HepG2 (cell line): ENCODE data around the gene EPHX1. TPM values are rescaled to one million over a fixed set of nuclear protein-coding genes. Genes with fewer than 3 reads are reported as not detected.

Experiments
- ATF1 ChIP-seq: IDR thresholded peaks from 2 replicates; pipeline ENCODE4 v1.6.1; 2016; ENCODE audit warnings: mild to moderate bottlenecking, control low read depth
- BCL3 ChIP-seq: sonication (generic); formaldehyde crosslinking; IDR thresholded peaks from 2 replicates; pipeline ENCODE4 v1.5.1; 2020; ENCODE audit warnings: mild to moderate bottlenecking, missing genetic modification reagents, moderate library complexity
- ETV5 ChIP-seq: IDR thresholded peaks from 2 replicates; pipeline ENCODE4 v1.6.1; 2018; ENCODE audit warnings: missing biosample characterization, missing genetic modification reagents, inconsistent platforms, borderline replicate concordance
- HES4 ChIP-seq: sonication (generic); formaldehyde crosslinking; IDR thresholded peaks from 2 replicates; pipeline ENCODE4 v1.9.0; 2021; ENCODE audit warnings: mild to moderate bottlenecking, missing genetic modification reagents, borderline replicate concordance
- HOMEZ ChIP-seq: IDR thresholded peaks from 2 replicates; pipeline ENCODE4 v1.6.1; 2016; ENCODE audit warnings: low read depth
- IKZF5 ChIP-seq: IDR thresholded peaks from 2 replicates; pipeline ENCODE4 v1.6.1; 2018; ENCODE audit warnings: missing genetic modification reagents, mild to moderate bottlenecking, missing compliant biosample characterization
- KAT2B ChIP-seq: fragments of 150-350 bp; IDR thresholded peaks from 2 replicates; pipeline ENCODE4 v1.6.1; 2014; ENCODE audit warnings: low read depth, low read length, borderline replicate concordance
- NFE2 ChIP-seq: sonication (generic); formaldehyde crosslinking; IDR thresholded peaks from 2 replicates; pipeline ENCODE4 v1.4.0; 2020; ENCODE audit warnings: missing genetic modification reagents
- PCBP1 ChIP-seq: fragments of 200-400 bp; formaldehyde crosslinking; IDR thresholded peaks from 2 replicates; pipeline ENCODE4 v1.6.1; 2017; ENCODE audit warnings: mild to moderate bottlenecking, low read depth, low read length, borderline replicate concordance
- POLR2AphosphoS5 ChIP-seq: IDR thresholded peaks from 2 replicates; pipeline ENCODE4 v1.6.1; 2012; ENCODE audit warnings: low read depth, low read length
- SP4 ChIP-seq: sonication (generic); formaldehyde crosslinking; IDR thresholded peaks from 2 replicates; pipeline ENCODE4 v1.8.1; 2023; ENCODE audit warnings: mild to moderate bottlenecking, missing genetic modification reagents
- STAT5B ChIP-seq: sonication (generic); formaldehyde crosslinking; IDR thresholded peaks from 2 replicates; pipeline ENCODE4 v1.4.0; 2020; ENCODE audit warnings: missing genetic modification reagents
- ZFYVE20 ChIP-seq: sonication (generic); formaldehyde crosslinking; IDR thresholded peaks from 2 replicates; pipeline ENCODE4 v1.8.0; 2023; ENCODE audit warnings: low read depth, mild to moderate bottlenecking, moderate library complexity, missing genetic modification reagents, borderline replicate concordance
- ZKSCAN5 ChIP-seq: sonication (generic); formaldehyde crosslinking; IDR thresholded peaks from 2 replicates; pipeline ENCODE4 v1.5.1; 2020; ENCODE audit warnings: mild to moderate bottlenecking, missing genetic modification reagents
- ZNF24 ChIP-seq: fragments of 450-650 bp; IDR thresholded peaks from 2 replicates; pipeline ENCODE4 v1.6.1; 2017; ENCODE audit warnings: antibody characterized with exemption, mild to moderate bottlenecking
- ZNF260 ChIP-seq: sonication (generic); formaldehyde crosslinking; IDR thresholded peaks from 2 replicates; pipeline ENCODE4 v1.4.0; 2020; ENCODE audit warnings: missing genetic modification reagents, low read depth, mild to moderate bottlenecking, borderline replicate concordance
- ZNF512B ChIP-seq: sonication (generic); formaldehyde crosslinking; IDR thresholded peaks from 2 replicates; pipeline ENCODE4 v1.5.1; 2020; ENCODE audit warnings: missing genetic modification reagents, mild to moderate bottlenecking, borderline replicate concordance
- ZNF580 ChIP-seq: IDR thresholded peaks from 2 replicates; pipeline ENCODE4 v1.6.1; 2016; ENCODE audit warnings: low read depth, borderline replicate concordance
- ZNF720 ChIP-seq: sonication (generic); formaldehyde crosslinking; IDR thresholded peaks from 2 replicates; pipeline ENCODE4 v1.4.0; 2020; ENCODE audit warnings: missing genetic modification reagents
- polyA plus RNA-seq, 8 experiments: library from polyadenylated mRNA; depleted of rRNA in 3 of 8; stranded (reverse) in 7 of 8; unstranded in 1 of 8; fragments of >200 nt; fragmentation: Illumina TruSeq in 4 of 8; extraction: Trizol in 4 of 8; gene quantifications; 2 replicates each; pipeline versions ENCODE4 v1.2.1 to v1.2.3, GENCODE V29; 2011 to 2016; ENCODE audit warnings: low read depth in 4 of 8, missing spikeins in 1 of 8, mixed read lengths in 1 of 8; ENCODE audit not compliant: insufficient read depth in 1 of 8
- total RNA-seq, 5 experiments: library from RNA; depleted of rRNA; stranded (reverse); fragments of >200 nt; fragmentation: Illumina TruSeq; extraction: Trizol; gene quantifications; 2 replicates each; pipeline ENCODE4 v1.2.3, GENCODE V29; 2016; ENCODE audit warnings: low read depth in 1 of 5

EPHX1 gene
- total and polyA plus RNA-seq, 2 of the 13 experiments (the other 11 are each of a cell fraction or from before 2014, with no cell fraction given): 27.7 to 36.5 TPM

GRCh38 chr1:225811622-225812487, 1.9 kb downstream of the EPHX1 start (continued):
- TF ChIP-seq ZNF720 (CRISPR knock-in tag) (no peak), POLR2AphosphoS5 (no peak), ATF1 (CRISPR knock-in tag) (no peak), ZFYVE20 (CRISPR knock-in tag) (no peak), ZNF580 (CRISPR knock-in tag) (no peak), ZNF260 (CRISPR knock-in tag) (no peak), BCL3 (CRISPR knock-in tag) (no peak), NFE2 (CRISPR knock-in tag) (no peak), IKZF5 (CRISPR knock-in tag) (0 out of 2 replicates have a peak, but pooled peaks have one; percentile 31), HOMEZ (CRISPR knock-in tag) (0 out of 2 replicates have a peak, but pooled peaks have one; percentile 7), ZKSCAN5 (CRISPR knock-in tag) (no peak), ETV5 (CRISPR knock-in tag) (no peak), SP4 (CRISPR knock-in tag) (no peak), STAT5B (CRISPR knock-in tag) (no peak), ZNF512B (CRISPR knock-in tag) (no peak), HES4 (CRISPR knock-in tag) (no peak), KAT2B (no peak), ZNF24 (no peak), PCBP1 (no peak)
